Measurements from ENCODE around the gene RNGTT. TPM values are rescaled to one million over a fixed set of nuclear protein-coding genes. Genes with fewer than 3 reads are reported as not detected.
A peak's percentile ranks its signal among the peaks of the same experiment; 100 is the strongest.

RNGTT gene
- total and polyA plus RNA-seq, 8 donors: 1.8 to 31.6 (median 5.8) TPM

- TF ChIP-seq CTCF (IDR thresholded peaks at IDR 0.05) (no peak), EP300 (IDR thresholded peaks at IDR 0.05) (no peak), POLR2A (IDR thresholded peaks at IDR 0.05) (no peak), POLR2AphosphoS5 (IDR thresholded peaks at IDR 0.05) (no peak)
- intact Hi-C loops (cut with DNase I; ENCODE audit: low total_unique reads): no loop called here
- WGBS, 5 donors: 91 to 95% (median 95%) methylated on average over 3 of the region's 3 CpGs
- H3K27ac ChIP-seq: no peak overlapping the region
- H3K4me3 ChIP-seq: no peak overlapping the region
- H3K9me3 ChIP-seq: peaks cover 0 to 6% (median under 1%) of the 10 kb centered on the region in 4 donors
- H3K27me3 ChIP-seq: no peaks in the 10 kb centered on the region
- no peak for DNase-seq
- no peaks in the 10 kb centered on the region for H3K4me1 ChIP-seq
- peaks cover 0 to 9% (median 0%) of the 10 kb centered on the region in 4 donors for H3K36me3 ChIP-seq
These were observed 137.6 kb downstream of the RNGTT start for GRCh38 chr6:88825856-88826255.

- Histone ChIP-seq H3K36me3 (peaks cover 0 to 9% (median 0%) of the 10 kb centered on the region in 4 donors), H3K4me1 (no peaks in the 10 kb centered on the region), H3K27ac (no peak overlapping the region), H3K27me3 (no peaks in the 10 kb centered on the region), H3K9me3 (no peaks in the 10 kb centered on the region), H3K4me3 (no peak overlapping the region)
- WGBS, 5 donors: 53 to 71% (median 60%) methylated on average over 2 of the region's 2 CpGs
- TF ChIP-seq CTCF (IDR thresholded peaks at IDR 0.05): no peak
- no peak for TF ChIP-seq POLR2AphosphoS5 (IDR thresholded peaks at IDR 0.05)
- no peak for TF ChIP-seq POLR2A (IDR thresholded peaks at IDR 0.05)
- TF ChIP-seq EP300 (IDR thresholded peaks at IDR 0.05): no peak
- intact Hi-C loops (cut with DNase I; ENCODE audit: low total_unique reads): no loop called here
- DNase-seq: no peak
These were observed 139.4 kb downstream of the RNGTT start for GRCh38 chr6:88823998-88824397.

- Histone ChIP-seq H3K4me1 (no peaks in the 10 kb centered on the region), H3K9me3 (no peaks in the 10 kb centered on the region), H3K4me3 (no peak overlapping the region), H3K27ac (no peak overlapping the region), H3K36me3 (no peaks in the 10 kb centered on the region), H3K27me3 (no peaks in the 10 kb centered on the region)
- peak in 1 of 2 donors; percentile 5 for DNase-seq
- 88 to 94% (median 92%) methylated on average over 5 of the region's 5 CpGs for WGBS, 5 donors
- TF ChIP-seq CTCF (IDR thresholded peaks at IDR 0.05) (no peak), EP300 (IDR thresholded peaks at IDR 0.05) (no peak), POLR2AphosphoS5 (IDR thresholded peaks at IDR 0.05) (no peak), POLR2A (IDR thresholded peaks at IDR 0.05) (no peak)
- intact Hi-C loops (cut with DNase I; ENCODE audit: low total_unique reads): no loop called here
These were observed 147.9 kb downstream of the RNGTT start for GRCh38 chr6:88815491-88815890.

- no peak for TF ChIP-seq EP300 (IDR thresholded peaks at IDR 0.05)
- TF ChIP-seq CTCF (IDR thresholded peaks at IDR 0.05): no peak
- no peak for TF ChIP-seq POLR2AphosphoS5 (IDR thresholded peaks at IDR 0.05)
- no peak for TF ChIP-seq POLR2A (IDR thresholded peaks at IDR 0.05)
- intact Hi-C loops (cut with DNase I; ENCODE audit: low total_unique reads): no loop called here
- no peak overlapping the region for H3K27ac ChIP-seq
- H3K36me3 ChIP-seq: no peaks in the 10 kb centered on the region
- WGBS, 5 donors: 47 to 60% (median 52%) methylated on average over 1 of the region's 1 CpG
- no peaks in the 10 kb centered on the region for H3K4me1 ChIP-seq
- no peak overlapping the region for H3K4me3 ChIP-seq
- no peaks in the 10 kb centered on the region for H3K27me3 ChIP-seq
- DNase-seq: no peak
- no peaks in the 10 kb centered on the region for H3K9me3 ChIP-seq
These were observed 148.5 kb downstream of the RNGTT start for GRCh38 chr6:88814909-88815308.
